Gastroesophageal sphincter (tissue), 3 donors: ENCODE data around the gene DNAAF8.

Experiments used
- EP300 ChIP-seq: sonication (generic); formaldehyde crosslinking; IDR thresholded peaks from one replicate; pipeline ENCODE4 v1.6.1; 2017; ENCODE audit warnings: antibody characterized with exemption, mild to moderate bottlenecking
- POLR2A ChIP-seq, 2 donors: fragments of 450-650 bp; IDR thresholded peaks; one replicate each; pipeline ENCODE4 v1.6.1; 2017; ENCODE audit warnings: antibody characterized with exemption in 2 of 2, mild to moderate bottlenecking in 2 of 2, moderate library complexity in 1 of 2
- POLR2AphosphoS5 ChIP-seq: sonication (generic); formaldehyde crosslinking; IDR thresholded peaks from one replicate; pipeline ENCODE4 v1.6.1; 2017; ENCODE audit warnings: antibody characterized with exemption
- TF ChIP-seq, protein P1 (sequence below), 4 experiments: fragments of 200-600 bp in 2 of 4; fragments of 450-650 bp in 2 of 4; sonication (generic) in 1 of 4; IDR thresholded peaks; one replicate each; pipeline ENCODE4 v1.5.1; 2017 to 2019; ENCODE audit warnings: antibody characterized with exemption in 4 of 4, mild to moderate bottlenecking in 2 of 4, moderate library complexity in 2 of 4

GRCh38 chr16:4768549-4769305 is 34.4 kb downstream of the DNAAF8 start:
- TF ChIP-seq, protein P1, sequence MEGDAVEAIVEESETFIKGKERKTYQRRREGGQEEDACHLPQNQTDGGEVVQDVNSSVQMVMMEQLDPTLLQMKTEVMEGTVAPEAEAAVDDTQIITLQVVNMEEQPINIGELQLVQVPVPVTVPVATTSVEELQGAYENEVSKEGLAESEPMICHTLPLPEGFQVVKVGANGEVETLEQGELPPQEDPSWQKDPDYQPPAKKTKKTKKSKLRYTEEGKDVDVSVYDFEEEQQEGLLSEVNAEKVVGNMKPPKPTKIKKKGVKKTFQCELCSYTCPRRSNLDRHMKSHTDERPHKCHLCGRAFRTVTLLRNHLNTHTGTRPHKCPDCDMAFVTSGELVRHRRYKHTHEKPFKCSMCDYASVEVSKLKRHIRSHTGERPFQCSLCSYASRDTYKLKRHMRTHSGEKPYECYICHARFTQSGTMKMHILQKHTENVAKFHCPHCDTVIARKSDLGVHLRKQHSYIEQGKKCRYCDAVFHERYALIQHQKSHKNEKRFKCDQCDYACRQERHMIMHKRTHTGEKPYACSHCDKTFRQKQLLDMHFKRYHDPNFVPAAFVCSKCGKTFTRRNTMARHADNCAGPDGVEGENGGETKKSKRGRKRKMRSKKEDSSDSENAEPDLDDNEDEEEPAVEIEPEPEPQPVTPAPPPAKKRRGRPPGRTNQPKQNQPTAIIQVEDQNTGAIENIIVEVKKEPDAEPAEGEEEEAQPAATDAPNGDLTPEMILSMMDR (IDR thresholded peaks at IDR 0.05): no peak
- peak; percentile 72 for TF ChIP-seq POLR2AphosphoS5
- TF ChIP-seq POLR2A (IDR thresholded peaks at IDR 0.05): peak; percentile 66 to 81
- TF ChIP-seq EP300: no peak
